ENCODE results near the gene ZMYND19.
A peak's percentile ranks its signal among the peaks of the same experiment; 100 is the strongest.
"Not testable (repeated sequence)": the region's sequence is repeated elsewhere in the genome, so short reads cannot be mapped to it uniquely, and the experiment has no call there.

ZMYND19 gene

DNA sequence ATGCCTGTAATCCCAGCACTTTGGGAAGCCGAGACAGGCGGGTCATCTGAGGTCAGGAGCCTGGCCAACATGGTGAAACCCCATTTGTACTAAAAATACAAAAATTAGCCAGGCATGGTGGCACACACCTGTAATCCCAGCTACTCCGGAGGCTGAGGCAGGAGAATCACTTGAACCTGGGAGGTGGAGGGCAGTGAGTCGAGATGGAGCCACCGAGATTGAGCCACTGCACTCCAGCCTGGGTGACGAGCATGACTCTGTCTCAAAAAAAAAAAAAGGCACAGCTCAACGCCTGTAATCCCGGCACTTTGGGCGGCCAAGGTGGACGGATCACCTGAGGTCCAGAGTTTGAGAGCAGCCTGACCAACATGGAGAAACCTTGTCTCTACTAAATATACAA, 36.7 kb downstream of the ZMYND19 start:
- not testable (repeated sequence) for DNase-seq

DNA sequence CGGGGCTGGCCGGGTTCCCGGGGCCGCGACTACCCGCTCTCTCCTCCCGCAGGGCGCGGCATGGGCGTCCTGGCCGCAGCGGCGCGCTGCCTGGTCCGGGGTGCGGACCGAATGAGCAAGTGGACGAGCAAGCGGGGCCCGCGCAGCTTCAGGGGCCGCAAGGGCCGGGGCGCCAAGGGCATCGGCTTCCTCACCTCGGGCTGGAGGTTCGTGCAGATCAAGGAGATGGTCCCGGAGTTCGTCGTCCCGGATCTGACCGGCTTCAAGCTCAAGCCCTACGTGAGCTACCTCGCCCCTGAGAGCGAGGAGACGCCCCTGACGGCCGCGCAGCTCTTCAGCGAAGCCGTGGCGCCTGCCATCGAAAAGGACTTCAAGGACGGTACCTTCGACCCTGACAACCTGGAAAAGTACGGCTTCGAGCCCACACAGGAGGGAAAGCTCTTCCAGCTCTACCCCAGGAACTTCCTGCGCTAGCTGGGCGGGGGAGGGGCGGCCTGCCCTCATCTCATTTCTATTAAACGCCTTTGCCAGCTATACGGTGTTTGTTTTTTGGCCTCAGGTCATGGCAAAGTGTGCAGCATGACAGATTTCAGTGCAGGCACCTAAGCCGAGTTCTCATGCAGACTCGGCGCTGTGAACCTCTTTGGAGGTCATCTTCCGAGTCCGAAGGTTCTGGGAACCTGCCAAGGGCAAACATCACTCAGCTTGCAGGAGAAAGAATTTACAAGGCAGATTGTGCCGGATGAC, 38.1 kb downstream of the ZMYND19 start:
- DNase-seq, result no peak

DNA sequence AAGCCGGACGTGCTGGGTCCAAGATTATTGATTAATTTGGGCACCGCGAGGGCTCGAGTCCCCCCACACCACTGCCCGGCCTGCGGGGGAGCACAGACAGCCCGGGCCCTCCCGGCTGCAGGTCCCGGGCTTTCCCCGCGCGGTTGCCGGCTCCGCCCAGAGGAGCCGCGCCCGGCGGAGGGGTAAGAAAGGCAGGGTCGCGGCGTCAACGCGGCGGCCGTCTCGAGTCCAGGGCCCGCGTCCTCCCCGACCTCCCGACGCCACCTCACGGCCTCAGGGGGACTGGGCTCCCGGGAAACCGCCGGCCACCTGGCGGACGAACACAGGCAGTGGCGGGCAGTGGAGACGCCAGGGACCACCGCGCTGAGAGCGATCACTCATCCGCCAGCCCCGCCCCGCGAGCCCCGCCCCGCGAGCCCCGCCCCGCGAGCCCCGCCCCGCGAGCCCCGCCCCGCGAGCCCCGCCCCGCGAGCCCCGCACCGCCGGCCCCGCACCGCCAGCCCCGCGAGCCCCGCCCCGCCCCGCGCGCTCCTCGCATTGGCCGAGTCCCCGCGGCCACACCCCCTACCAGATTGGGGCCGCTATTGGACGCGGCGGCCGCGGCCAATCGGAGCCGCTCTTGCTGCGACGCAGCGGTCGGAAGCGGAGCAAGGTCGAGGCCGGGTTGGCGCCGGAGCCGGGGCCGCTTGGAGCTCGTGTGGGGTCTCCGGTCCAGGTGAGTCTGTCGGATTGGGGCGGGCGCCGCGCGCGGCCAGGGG, 38.9 kb downstream of the ZMYND19 start, which contains the start of gene MRPL41:
Gene MRPL41, plus strand, starts transcription at position 616 of the 758 bp plus-strand sequence. CDS start 203 bp downstream, outside the sequence.
- peak; percentile 93 for DNase-seq

DNA sequence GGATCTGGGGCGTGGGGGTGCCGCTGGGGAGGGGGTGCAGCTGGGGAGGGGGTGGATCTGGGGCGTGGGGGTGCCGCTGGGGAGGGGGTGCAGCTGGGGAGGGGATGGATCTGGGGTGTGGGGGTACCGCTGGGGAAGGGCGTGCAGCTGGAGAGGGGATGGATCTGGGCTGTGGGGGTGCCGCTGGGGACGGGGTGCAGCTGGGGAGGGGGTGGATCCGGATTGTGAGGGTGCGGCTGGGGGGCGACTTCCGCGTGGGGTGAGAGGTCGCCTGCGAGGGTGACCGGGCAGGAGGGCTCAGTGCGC, 39.4 kb downstream of the ZMYND19 start:
- not testable (repeated sequence) for DNase-seq

DNA sequence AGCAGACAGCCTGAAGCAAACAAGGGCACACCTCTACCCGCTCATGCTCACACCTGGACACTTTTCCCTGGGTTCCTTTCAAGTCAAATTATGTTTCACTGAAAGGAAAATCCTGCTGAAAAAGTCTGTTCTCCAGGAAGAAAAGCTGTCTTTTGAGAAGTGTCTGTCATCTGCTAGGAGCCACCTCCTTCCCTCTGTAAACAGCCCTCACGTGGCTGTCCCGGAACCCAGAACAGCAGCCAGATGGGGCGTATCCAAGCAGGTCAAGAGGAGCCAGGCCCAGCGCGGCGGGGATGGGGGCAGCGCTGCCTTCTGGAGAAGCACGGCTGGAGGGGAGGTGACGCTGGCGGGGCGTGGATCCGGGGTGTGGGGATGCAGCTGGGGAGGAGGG, 40.1 kb downstream of the ZMYND19 start, which contains the start of gene PNPLA7:
Gene PNPLA7, minus strand, starts transcription at position 172 of the 391 bp plus-strand sequence. CDS start 205 bp downstream, outside the sequence.
- DNase-seq, result peak; percentile 85

DNA sequence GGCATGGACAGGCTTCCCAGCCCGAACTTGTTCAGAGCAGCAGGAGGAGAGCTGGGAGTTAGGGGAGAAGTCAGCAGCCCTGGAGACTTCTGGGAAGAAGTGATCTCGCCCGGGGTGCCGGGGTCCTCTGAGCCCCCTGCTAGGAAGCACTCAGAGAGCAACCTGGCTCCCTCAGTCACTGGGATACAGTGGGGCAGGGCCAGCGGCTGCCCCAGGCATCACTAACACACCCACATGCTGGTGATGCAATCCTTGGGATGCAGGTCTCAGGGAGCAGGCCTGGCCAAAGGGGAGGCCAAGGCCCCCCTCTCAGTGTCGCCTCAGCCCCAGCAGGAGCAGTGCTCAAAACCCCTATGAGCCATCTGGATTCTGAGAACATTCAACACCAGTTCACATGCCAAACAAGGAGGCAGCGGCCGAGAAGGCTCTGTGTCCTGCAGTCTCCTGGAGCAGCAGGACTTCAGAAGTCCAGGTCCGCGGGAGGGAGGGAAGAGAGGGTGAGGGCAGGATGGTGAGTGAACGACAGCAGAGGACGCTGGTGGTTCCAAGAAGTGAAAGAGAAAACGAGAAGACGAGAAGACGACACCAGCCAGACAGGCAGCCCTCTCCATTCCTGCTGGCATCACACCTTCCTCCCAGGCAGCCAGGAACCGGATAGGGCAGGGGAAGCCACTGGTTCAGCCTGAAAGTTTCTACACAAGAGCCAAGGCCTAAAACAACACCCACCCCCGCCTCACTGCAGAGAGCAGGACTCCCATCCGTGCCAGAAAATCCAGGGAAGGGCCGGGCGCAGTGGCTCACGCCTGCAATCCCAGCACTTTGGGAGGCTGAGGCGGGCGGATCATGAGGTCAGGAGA, 42.4 kb downstream of the ZMYND19 start:
- DNase-seq, result no peak

DNA sequence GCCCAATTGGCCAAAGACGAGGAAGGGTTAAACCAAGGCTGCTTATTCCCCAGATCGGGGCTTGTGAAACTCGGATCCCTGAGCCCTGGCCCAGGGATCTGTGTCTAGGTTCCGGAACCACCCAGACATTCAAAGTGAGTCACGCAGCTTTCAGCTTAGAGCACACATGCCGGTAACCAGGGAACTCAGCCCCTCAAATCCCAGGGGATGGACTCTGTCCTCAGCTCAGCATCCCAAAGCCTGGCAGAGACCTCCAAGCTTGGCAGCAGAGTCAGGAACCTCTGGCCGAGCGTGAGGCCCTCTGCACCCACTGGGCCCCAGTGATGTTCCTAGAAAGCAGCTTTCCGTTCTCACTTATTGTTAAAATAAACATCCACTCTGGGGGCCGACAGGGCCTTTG, 45.2 kb downstream of the ZMYND19 start:
- DNase-seq, result no peak

DNA sequence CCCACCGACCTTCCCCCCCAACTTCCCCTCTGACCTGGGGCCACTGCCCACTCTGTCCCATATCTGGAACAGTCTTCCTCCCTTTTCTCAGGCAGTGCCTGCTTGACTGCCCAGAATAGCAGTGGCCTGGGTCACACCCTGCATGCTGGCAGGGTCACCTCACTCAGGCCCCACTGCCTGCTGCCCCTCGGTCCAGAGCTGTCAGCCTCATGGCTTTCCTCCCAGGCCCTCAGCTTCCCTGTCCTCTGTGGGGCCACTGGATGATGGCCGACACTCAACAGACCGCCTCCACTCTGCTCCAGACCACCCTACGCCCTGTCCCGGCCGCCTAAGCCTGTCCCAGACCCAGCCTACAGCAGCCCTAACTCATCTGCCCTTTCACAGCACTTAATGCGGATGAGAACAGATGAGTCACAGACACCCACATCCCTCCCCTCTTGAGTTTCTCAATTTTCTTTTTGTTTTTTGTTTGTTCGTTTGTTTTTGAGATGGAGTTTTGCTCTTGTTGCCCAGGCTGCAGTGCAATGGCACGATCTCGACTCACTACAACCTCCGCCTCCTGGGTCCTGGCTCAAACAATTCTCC, 46.0 kb downstream of the ZMYND19 start:
- DNase-seq, result no peak

DNA sequence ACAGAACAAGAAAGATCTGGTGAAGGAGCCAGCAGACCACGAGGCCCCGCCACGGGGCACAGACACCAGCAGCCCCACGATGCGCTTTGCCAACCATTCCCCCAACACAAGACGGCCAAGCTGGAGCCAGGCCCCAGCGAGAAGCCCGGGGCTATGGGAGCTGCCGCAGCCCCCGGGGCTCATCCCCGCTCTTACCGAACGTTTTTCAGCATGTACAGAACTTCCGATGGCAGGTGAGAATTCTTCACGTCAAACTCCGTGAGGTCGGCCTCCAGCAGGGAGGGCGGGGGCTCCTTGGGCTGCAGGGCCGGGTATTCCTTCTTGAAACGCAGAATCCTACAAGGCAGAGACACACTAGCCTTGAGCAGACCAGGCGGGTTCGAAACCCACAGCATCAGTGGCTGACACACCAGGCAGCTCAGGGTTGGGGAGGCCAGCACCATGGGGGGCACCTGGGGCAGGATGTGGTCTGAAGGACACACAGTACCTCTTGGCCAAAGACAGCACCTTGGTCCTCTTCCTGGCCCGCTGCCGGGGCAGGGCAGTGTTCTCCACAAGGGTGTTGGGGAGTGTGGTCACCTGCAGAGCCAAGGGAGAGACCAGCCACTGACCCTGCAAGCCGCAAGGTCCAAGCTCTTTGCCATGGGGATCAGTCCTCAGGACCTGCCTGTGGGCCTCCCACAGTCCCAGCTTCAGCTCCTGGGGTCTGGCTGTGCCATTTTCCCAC, 46.9 kb downstream of the ZMYND19 start:
- no peak for DNase-seq

DNA sequence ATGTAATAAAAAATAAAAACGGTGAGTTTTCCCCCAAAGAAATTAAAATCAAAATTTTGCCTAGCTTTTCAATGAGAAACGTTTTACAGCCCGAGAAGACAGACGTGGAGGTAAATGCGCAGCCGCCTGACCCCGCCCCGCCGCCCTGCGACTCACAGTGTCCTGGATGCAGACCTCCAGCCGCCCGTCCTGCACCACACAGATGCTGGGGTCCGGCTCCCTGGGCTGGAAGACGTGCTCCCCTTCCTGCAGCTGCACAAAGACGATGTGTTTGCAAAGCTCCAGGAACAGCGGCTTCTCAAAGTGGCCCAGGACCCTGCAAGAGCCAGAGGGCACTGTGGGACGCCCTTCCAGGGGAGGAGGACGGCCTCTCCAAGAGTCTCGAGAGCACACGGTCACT, 47.8 kb downstream of the ZMYND19 start:
- no peak for DNase-seq

DNA sequence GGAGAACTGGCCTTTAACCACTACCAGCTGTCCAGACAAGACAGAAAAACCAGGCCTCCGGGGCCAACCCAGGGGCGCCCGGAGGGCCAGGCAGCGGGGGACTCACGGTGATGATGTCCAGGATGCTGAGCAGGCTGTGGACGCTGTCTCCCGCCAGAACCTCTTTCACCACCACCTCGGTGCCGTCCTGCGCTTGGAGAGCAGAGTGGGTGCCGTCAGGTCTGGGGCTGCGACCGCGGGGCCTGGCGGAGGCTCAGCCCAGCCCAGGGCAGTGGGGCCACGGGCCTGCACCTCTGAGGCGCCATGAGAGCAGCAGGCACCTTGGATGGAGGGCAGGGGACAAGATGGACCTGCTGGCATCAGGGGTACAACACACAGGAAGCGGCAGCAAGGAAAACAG, 49.8 kb downstream of the ZMYND19 start:
- no peak for DNase-seq

DNA sequence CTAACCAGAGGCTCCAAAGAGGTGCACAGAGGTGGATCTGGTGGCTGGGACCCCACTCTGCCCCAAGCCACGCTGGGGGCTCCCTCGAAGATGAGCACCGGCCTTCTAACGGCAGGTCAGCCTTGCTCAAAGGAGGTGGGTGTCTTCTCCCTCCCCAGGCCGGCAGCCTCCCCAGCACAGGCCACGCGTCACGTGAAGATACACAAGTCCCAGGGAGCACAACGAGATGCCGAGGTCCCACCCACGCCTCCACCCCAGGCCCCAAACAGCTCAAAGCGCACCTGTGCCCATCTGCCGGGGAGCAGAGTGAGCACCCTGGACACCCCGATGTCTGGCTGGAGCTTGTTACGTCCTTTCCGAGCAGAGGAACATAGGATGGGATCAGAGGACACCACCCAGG, 52.3 kb downstream of the ZMYND19 start:
- no peak for DNase-seq

DNA sequence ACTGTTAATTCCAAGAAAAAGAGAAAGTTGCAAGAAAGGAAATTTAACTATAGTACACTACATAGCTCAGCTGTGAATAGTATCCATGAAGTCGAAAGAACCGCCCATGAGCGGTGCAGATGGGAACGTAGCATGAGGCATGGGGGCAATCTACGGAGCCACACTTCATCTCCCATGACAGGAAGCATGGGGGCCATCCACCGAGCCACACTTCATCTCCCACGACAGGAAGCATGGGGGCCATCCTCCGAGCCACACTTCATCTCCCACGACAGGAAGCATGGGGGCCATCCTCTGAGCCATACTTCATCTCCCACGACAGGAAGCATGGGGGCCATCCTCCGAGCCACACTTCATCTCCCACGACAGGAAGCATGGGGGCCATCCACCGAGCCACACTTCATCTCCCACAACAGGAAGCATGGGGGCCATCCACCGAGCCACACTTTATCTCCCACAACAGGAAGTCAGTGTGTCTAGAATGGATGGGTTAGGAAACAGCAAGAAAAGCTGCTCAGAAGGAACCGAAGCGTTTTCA, 53.6 kb downstream of the ZMYND19 start:
- not testable (repeated sequence) for DNase-seq

DNA sequence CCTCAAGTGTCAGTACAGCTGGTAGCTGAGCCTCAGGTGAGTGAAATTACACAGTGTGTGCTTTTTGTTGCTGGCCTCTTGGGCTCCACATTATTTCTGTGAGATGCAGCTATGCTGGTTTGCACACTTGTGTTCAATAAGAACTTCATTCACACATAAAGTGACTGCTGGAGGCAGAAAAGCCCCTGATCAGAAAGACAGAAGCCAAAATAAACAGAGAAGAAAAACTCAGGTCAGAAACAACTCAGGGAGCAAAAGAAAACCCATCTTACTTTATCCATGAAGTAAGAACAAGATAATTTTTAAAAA, 55.2 kb downstream of the ZMYND19 start:
- no peak for DNase-seq

DNA sequence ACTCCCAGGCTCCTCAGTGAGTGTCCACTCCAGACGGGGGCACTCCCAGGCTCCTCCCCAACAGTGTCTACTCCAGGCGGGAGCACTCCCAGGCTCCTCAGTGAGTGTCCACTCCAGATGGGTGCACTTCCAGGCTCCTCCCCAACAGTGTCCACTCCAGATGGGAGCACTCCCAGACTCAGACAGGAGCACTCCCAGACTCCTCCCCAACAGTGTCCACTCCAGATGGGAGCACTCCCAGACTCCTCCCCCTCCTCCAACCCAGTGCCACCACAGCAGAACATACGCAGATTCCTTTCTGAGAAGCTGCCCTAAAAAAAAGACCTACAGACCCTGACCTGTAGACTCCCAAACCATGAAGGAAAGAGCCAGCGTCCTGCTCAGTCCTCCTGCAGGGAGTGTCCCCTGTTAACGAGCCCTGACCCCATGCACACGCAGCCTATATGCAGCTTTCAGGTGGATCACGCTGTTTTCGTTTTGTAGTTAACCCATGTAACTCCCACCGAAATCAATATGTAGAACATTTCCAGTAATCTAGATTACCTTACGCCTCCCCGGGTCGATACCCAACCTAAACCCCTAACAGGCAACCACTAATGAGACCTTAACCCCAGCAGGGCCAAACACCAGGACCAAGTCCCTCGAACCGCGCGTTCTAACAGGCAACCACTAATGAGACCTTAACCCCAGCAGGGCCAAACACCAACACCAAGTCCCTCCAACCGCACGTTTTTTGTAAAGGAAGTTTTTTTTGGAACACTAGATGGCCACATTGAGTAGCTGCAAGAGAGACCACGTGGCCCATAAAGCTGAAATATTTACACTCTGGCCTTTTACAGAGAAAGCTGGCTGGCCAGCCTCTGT, 55.8 kb downstream of the ZMYND19 start:
- DNase-seq, result peak; percentile 85

DNA sequence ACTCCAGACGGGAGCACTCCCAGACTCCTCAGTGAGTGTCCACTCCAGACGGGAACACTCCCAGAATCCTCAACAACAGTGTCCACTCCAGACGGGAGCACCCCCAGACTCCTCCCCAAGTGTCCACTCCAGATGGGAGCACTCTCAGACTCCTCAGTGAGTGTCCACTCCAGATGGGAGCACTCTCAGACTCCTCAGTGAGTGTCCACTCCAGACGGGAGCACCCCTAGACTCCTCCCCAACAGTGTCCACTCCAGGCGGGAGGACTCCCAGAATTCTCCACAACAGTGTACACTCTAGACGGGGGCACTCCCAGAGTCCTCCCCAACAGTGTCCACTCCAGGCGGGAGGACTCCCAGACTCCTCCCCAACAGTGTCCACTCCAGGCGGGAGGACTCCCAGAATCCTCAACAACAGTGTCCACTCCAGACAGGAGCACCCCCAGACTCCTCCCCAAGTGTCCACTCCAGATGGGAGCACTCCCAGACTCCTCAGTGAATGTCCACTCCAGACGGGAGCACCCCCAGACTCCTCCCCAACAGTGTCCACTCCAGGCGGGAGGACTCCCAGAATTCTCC, 57.3 kb downstream of the ZMYND19 start:
- DNase-seq, result not testable (repeated sequence)

Data from eye (tissue), 1 donor.